DMS153 (cell line): ENCODE data around the gene PLXNA3.

Source experiments
- DNase-seq: peaks from one replicate; lab custom pipeline; 2025; lab: John Stamatoyannopoulos, UW

PLXNA3 gene

DNA sequence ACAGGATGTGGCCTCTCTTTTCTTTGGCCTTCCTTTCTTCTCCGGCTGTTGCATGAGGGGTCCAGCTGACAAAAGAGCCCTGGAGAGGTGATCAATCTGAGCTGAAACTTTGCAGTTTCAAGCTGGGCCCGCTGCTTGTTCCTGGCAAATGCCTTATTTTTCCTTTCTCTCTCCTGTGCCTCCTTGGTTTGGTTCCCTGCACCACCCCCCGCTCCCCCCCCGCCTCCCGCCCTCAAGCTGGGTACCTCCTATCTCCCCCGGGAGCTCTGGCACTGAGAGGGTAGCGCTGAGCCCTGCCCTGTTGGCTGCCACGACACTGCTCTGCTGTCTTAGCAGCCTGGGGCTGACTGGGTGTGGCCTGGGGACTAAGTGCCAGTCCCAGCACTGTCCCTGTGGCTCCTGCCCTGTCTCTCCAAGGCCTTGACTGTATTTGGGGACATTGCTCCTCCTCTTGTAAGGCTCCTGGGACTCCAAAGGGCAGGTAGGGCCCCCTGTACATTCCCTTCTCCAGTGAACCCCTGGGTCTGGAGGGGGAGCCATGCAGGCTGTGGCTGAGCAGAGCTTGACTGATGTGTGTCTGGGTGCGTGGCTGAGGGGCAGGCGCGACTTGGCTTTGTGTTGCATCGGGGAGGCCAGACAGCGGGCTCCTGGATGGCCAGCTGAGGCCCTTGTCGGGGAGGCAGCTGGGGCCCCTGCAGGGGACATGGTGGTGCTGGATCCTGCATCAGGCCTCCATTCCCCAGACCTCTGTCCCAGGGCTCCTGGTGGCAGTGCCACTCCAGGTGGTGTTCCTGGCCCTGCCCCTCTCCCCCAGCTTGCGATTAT is 1.1 kb downstream of the PLXNA3 start:
- DNase-seq = peak; percentile 12

DNA sequence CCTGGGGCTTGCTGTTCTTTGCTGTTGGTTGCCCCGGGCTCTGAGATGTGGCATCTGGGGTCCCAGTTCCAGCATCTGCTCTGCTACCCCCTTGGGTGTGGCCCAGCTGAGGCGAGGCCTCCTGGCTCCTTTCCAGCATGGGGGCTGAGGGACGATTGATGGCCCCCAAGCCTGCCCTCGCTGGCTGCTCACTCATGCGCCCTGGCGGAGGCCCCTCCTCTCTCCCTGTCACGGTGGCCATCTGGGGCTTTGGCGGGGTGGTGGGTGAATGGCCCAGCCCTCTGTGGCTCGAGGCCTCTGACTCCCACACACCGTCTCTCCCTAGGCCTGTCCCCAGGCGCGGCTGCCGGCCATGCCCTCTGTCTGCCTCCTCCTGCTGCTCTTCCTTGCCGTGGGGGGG is 1.8 kb downstream of the PLXNA3 start:
- no peak for DNase-seq

DNA sequence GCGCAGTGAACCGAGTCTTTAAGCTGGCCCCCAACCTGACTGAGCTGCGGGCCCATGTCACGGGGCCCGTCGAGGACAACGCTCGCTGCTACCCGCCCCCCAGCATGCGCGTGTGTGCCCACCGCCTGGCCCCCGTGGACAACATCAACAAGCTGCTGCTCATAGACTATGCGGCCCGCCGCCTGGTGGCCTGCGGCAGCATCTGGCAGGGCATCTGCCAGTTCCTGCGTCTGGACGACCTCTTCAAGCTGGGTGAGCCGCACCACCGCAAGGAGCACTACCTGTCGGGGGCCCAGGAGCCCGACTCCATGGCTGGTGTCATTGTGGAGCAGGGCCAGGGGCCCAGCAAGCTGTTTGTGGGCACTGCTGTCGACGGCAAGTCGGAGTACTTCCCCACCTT is 2.2 kb downstream of the PLXNA3 start:
- DNase-seq = no peak

DNA sequence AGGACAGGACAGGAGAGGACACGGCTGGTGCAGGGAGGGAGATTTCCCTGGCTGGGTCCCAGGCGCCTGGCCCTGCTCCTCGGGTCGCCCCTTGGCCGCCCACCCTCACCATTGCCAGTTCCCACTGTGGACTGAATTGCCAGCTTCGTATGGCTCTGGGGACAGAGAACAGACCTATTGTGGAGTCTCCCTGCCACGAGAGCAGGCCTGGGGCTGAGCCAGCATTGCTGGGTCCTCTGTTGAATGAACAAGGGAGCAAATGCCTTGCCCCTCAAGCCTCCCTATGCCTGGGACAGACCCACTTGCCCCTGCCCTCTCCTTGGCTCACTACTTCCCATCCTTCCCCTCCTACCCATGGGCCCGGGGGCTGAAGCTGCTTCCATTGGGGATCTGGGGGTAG is 4.3 kb downstream of the PLXNA3 start:
- no peak for DNase-seq

DNA sequence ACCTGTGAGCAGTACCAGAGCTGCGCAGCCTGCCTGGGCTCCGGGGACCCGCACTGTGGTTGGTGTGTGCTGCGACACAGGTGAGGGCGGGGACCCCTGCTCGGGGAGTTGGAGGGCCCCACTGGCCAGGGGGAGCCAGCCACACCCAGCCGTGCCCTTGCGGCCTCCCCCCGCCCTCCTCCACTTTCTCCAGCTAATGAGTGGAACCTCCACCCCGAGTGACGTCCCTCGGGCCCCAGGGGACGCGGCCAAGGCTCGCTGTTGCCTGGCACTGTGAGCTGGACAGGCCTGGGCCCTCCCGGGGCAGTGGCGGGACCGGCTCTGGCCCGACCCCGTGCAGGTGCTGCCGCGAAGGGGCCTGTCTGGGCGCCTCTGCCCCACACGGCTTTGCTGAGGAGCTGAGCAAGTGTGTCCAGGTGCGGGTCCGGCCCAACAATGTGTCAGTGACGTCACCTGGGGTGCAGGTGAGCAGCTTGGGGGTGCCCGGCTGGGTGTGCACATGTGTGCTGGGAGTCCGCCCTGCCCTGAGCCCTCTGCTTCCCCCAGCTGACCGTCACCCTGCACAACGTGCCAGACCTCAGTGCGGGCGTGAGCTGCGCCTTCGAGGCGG is 5.6 kb downstream of the PLXNA3 start:
- DNase-seq = no peak

DNA sequence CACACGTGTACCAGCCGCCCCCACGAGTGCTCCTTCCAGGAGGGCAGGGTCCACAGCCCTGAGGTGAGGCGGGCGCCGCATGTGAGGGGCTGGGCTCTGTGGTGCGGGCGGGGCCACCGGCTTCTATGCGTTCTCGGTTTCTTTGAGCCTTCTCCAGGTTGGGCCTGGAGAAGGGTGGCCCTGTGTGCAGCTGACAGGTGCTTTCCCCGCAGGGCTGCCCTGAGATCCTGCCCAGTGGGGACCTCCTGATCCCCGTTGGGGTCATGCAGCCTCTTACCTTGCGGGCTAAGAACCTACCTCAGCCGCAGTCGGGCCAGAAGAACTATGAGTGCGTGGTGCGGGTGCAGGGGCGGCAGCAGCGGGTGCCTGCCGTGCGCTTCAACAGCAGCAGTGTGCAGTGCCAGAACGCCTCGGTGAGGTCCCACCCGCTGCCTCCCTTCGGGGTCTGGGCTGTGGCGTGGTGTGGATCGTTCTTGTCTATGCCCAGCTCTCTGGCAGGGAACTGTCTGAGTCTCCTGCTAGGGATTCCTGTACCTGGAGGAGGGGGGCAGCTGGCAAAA is 6.8 kb downstream of the PLXNA3 start:
- no peak for DNase-seq

DNA sequence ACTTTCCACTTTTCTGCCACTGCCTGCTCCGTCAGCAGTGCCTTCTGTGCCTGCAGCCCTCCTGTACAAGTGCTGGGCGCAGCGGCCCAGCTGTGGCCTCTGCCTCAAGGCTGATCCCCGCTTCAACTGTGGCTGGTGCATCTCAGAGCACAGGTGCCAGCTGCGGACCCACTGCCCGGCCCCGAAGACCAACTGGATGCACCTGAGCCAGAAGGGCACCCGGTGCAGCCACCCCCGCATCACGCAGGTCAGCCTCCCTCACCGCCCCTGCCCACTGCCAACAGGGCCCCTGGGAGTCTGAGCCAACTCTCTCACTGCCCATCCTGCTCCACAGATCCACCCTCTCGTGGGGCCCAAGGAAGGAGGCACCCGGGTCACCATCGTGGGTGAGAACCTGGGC is 7.5 kb downstream of the PLXNA3 start:
- no peak for DNase-seq

DNA sequence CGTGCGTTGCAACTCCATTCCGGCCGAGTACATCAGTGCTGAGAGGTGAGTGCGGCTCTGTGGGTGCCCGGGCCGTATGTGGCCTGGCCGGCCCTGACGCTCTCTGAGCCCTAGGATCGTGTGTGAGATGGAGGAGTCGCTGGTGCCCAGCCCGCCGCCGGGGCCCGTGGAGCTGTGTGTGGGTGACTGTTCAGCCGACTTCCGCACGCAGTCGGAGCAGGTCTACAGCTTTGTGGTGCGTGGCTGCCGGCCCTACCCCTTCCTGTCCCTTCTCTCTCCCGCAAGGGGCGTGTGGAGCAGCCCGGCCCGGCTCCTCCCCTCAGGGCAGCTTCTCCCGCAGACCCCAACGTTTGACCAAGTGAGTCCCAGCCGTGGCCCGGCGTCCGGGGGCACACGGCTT is 8.0 kb downstream of the PLXNA3 start:
- no peak for DNase-seq

DNA sequence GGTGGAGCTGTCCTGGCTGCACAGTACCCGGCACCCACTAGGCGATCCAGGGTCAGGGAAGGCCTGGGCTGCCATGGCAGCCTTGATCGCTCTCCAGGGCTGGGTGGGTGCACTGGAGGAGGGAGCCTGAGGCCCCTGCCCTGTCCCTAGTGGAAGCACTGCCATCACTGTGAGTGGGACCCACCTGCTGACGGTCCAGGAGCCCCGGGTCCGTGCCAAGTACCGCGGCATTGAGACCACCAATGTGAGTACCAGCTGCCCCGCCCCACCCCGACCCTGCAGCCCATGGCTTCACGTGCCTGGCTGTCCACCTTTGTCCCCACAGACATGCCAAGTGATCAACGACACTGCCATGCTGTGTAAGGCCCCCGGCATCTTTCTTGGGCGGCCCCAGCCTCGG is 8.8 kb downstream of the PLXNA3 start:
- DNase-seq = no peak

DNA sequence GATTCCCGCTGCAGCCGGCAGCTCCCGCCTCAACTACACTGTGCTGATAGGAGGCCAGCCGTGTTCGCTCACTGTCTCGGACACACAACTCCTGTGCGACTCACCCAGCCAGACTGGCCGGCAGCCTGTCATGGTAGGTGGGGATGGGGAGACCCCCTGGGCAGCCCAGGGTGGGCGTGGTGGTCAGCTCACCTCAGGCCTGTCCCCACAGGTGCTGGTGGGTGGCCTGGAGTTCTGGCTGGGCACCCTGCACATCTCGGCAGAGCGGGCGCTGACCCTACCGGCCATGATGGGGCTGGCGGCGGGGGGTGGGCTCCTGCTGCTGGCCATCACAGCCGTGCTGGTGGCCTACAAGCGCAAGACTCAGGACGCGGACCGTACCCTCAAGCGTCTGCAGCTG is 9.5 kb downstream of the PLXNA3 start:
- DNase-seq = no peak

DNA sequence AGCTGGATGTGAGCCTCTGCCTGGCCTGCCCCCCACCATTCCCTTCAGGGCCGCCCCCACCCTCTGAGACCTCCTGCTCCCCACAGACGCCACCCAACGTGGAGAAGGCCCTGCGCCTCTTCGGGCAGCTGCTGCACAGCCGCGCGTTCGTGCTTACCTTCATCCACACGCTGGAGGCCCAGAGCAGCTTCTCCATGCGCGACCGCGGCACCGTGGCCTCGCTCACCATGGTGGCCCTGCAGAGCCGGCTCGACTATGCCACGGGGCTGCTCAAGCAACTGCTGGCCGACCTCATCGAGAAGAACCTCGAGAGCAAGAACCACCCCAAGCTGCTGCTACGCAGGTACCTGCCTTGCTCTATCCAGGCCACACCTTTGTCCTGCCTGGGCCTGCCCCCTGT is 10.1 kb downstream of the PLXNA3 start:
- no peak for DNase-seq

DNA sequence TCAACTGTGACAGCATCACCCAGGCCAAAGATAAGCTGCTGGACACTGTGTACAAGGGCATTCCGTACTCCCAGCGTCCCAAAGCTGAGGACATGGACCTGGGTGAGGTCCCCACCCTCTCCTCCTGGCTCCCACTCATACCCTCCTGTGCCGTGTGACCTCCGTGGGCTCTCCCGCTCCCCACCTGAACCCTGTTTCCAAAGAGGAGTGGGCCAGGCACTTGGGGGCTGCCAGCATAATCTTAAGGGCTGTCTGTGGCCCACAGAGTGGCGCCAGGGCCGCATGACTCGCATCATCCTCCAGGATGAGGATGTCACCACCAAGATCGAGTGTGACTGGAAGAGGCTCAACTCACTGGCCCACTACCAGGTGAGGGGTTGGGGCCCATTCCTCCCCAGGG is 11.0 kb downstream of the PLXNA3 start:
- DNase-seq = no peak

DNA sequence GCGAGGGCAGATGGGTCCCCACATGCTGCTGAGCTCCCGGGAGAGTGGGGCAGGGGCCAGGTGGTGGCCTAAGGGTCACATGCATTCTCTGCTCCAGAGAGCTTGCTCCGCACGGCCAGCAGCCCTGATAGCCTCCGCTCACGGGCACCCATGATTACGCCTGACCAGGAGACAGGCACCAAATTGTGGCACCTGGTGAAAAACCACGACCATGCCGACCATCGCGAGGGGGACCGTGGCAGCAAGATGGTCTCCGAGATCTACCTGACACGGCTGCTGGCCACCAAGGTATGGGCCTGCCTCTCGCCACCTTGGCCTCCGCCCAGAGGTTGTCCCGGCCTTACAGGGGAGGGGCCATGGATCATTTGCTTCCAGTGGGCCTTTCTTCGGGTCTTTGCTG is 11.8 kb downstream of the PLXNA3 start:
- DNase-seq = no peak

DNA sequence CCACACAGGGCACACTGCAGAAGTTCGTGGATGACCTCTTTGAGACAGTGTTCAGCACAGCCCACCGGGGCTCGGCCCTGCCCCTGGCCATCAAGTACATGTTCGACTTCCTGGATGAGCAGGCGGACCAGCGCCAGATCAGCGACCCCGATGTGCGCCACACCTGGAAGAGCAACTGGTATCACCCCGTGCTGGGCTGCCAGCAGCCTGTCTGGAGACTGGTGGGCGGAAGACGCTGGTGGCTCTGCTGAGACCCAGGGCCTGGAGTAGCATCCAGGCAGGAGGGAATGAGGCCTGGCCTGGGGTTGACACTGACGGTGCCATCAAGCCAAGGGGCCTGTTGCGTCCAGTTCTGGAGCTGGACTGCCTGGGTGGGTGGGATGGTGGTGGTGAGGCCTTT is 12.4 kb downstream of the PLXNA3 start:
- no peak for DNase-seq

DNA sequence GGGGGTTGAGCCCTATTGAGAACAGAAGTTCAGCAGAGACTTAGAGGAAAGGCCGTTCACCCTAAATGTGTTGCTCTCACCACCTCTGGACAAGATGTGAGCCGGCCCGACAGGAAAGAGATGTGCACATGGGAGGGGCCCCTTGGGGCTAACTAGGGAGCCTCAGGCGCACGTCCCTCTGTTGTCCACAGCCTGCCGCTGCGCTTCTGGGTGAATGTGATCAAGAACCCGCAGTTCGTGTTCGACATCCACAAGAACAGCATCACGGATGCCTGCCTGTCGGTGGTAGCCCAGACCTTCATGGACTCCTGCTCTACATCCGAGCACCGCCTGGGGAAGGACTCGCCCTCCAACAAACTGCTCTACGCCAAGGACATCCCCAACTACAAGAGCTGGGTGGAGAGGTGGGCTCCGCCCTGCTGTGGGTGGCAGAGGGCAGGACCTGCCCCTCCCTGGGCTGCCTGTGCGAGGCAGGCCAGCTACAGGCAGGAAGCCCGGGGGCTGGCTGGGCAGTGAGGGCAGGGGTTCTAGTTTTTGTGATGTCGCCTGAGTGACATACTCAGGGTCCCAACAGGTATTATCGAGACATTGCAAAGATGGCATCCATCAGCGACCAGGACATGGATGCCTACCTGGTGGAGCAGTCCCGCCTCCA is 13.0 kb downstream of the PLXNA3 start:
- DNase-seq = no peak

DNA sequence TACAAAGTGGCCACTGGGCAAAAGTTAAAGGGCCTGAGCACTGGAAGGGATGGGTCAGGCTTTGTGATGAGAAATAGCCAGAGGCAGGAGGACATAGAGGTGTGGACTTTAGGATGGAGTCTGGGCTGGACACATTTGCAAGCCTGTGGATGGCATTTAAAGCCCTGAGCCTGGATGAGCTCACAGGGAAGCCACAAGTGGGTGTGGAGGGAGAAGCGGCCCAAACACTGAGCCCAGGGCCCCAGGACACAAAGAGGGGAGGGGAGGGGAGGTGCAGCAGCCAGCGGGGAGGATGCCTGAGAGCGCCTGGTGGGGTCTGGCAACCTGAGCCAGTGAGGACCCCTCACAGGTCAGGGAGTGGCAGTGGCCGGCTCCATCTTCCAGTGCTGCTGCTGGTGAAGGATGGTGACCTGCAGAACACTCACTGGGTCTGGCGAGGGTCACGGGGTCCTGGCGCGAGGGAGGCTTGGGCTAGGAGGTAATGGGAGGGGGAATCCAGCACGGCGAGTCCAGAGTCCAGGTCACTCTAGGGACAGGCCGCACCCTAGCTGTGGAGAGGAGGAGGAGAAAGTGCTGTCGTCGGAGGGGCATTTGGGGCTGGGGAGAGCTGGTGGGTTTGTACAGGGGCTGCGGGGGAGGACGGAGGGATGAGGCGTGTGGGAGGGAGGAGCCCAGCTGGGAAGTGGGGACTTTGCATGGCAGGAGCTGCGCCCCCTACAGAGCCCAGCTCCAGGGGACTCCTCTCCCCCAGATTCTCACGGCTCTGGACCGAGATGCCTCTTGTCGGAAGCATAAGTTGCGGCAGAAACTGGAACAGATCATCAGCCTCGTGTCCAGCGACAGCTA is 14.0 kb downstream of the PLXNA3 start:
- no peak for DNase-seq

DNA sequence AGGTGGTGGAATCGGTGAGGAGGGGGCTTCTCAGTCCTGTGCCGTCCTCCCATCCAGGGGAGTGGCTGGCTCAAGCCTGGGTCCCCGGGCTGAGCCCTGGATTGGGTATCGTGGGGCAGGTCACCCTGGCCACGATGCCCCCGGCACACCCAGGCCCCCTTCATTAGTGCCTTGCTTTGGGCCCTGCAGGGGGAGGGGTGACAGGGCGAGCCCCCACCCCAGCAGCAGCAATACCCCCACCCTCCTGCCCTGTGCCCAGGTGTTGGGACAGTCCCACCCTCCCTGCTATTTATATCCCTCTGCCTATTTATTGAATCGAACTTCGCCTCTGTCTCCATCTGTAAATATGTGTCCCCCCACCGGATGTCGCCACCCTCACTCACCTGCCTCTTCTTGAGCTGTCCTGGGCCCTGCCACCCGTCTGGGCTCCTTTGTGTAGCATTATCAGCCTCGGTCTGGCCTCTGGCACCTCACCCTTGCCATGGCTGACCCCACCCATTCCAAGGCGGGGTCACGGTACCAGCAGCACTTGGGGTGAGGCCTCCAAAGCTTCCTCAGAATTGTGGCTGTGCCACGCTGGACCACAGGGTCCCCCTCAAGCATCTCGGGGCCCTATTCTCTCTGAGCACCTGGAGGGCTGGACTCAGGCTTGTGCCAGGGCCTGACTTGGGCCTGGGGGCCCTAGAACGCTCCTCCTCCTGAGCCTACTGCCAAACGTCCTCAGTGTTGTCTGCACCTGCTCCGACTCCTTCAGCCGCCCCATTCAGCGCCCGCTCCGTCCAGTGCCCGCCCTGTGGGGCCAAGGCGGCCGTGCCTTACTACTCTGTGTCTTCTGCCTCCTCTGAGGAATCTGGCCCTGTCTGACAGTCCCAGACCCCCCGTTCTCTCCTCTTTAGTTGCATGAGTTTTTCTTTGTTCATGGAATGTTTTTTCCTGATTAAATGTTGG is 14.9 kb downstream of the PLXNA3 start:
- no peak for DNase-seq

DNA sequence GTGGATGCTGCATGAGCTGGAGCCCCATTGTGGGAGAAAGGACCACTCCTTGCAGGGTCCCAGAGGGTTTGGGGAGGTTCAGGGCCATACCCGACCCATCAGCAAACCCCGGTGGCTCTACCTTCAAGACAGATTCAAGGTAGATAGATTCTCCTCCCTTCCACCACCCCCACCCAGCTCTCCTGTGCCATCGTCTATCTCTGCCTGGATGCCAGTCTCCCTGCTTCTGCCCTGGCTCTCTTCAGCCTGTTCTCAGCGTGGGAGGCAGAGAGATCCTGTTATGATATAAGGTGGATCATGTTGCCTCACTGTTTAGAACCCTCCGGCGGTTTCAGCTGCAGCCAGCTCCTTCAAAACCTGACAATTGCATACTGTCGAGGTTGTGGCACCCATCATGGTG is 15.6 kb downstream of the PLXNA3 start:
- DNase-seq = no peak

DNA sequence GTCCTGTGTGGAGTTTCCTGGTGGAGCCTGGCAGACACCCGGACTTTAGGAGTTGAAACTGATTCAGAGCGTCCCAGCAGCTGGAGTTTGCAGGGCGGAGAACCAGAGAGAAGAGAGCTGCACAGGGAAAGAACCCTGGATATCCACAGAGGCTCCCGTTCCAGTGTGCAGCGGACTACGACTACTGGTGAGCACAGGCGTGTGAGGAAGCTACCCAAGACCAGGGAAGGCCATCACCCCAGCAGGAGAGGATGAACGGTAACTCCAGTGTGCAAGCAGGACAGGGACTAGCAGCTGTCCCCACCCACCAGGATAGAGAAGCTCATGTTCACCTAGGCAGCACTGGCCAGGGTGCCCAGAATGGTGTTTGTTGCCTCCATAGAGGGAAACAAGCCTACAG is 18.7 kb downstream of the PLXNA3 start:
- DNase-seq = no peak

DNA sequence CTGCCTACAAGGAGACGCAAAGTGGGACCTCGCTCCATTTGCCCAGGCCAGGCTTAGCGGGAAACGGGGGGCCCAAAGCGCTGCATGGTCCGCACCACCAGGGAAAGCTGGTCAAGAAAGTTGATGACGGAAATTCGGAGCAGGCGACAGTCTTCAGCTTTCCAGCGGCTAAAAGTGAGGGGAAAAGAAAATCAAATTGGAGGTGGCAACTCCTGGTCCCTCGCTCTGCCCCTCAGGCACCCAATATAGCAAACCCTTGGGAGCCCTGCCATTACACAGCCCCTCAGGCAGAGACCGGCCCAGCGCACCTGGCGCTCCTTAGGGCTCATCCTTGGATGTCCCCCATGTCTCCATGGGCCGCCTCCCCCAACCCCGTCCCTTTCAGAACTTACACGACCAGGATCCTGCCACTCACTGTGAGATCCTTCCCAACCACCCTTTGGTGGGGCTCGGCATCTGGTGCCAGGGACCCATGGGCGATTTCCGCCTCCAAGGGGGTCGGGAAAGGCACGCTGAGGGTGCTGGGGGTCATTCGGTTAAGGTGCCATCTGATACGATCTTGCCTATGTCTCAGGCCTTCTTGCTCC is 19.9 kb downstream of the PLXNA3 start:
- DNase-seq = no peak
